A673 (cell line): ENCODE results near the gene TCTN1.

Experiments
- EZH2 ChIP-seq: fragments of 200-600 bp; sonication (generic); IDR thresholded peaks from 2 replicates; pipeline ENCODE4 v1.6.1; 2017; ENCODE audit warnings: borderline replicate concordance, low read depth, mild to moderate bottlenecking, mixed read lengths, antibody characterized with exemption, low read length; ENCODE audit not compliant: poor library complexity, severe bottlenecking
- TF ChIP-seq, protein P1 (sequence below): fragments of 300-800, 200-600 bp; sonication (generic); conservative IDR thresholded peaks from 2 replicates; pipeline ENCODE4 v1.5.1; 2017; ENCODE audit warnings: low read depth, mild to moderate bottlenecking, antibody characterized with exemption, low read length, moderate library complexity, mixed read lengths

DNA sequence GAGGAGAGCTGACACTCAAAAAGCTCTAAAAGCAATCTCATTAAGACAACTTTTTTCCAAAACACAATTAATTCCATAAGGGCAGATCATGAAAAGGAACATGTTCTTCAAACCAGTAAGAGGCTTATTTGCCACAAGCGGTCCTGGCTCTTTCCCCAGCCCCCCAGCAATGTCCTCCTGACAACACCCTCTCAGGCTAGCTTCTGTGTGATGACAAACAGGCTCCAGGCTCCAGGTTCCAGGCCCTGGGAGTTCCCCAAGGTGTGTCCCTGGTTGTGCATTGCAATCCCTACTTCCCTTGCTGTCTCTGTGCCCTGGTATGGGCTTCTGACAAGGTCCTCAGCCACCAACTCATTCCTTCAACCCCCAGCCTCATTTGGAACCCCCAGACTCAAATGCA lies 66.1 kb downstream of the TCTN1 start:
- TF ChIP-seq, protein P1, sequence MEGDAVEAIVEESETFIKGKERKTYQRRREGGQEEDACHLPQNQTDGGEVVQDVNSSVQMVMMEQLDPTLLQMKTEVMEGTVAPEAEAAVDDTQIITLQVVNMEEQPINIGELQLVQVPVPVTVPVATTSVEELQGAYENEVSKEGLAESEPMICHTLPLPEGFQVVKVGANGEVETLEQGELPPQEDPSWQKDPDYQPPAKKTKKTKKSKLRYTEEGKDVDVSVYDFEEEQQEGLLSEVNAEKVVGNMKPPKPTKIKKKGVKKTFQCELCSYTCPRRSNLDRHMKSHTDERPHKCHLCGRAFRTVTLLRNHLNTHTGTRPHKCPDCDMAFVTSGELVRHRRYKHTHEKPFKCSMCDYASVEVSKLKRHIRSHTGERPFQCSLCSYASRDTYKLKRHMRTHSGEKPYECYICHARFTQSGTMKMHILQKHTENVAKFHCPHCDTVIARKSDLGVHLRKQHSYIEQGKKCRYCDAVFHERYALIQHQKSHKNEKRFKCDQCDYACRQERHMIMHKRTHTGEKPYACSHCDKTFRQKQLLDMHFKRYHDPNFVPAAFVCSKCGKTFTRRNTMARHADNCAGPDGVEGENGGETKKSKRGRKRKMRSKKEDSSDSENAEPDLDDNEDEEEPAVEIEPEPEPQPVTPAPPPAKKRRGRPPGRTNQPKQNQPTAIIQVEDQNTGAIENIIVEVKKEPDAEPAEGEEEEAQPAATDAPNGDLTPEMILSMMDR = no peak
- TF ChIP-seq EZH2 = no peak
